GM13976 (cell line): ENCODE measurements around the gene TSEN15.
"Not testable (repeated sequence)": the region's sequence is repeated elsewhere in the genome, so short reads cannot be mapped to it uniquely, and the experiment has no call there.

Experiments
- DNase-seq: peaks from one replicate; pipeline ENCODE4 v3.0.0; 2012; ENCODE audit warnings: low spot score
- in situ Hi-C: fragments of 300-500 bp; cut with MboI; formaldehyde crosslinking; loops from one replicate; pipeline ENCODE4 v1.12.0; 2022; ENCODE audit warnings: low sequenced_read_pairs, mixed read lengths, inconsistent platforms; ENCODE audit not compliant: unreplicated experiment
- TF ChIP-seq, protein P1 (sequence below): IDR thresholded peaks from 2 replicates; pipeline ENCODE4 v1.5.1; 2012; ENCODE audit warnings: borderline replicate concordance, mild to moderate bottlenecking; ENCODE audit not compliant: insufficient read depth; ENCODE audit errors: extremely low read depth, missing control alignments, control extremely low read depth

TSEN15 gene

GRCh38 chr1:184034761-184035379 lies 16.7 kb upstream of the TSEN15 start:
- in situ Hi-C loops: no loop called here
- no peak for DNase-seq
- TF ChIP-seq, protein P1, sequence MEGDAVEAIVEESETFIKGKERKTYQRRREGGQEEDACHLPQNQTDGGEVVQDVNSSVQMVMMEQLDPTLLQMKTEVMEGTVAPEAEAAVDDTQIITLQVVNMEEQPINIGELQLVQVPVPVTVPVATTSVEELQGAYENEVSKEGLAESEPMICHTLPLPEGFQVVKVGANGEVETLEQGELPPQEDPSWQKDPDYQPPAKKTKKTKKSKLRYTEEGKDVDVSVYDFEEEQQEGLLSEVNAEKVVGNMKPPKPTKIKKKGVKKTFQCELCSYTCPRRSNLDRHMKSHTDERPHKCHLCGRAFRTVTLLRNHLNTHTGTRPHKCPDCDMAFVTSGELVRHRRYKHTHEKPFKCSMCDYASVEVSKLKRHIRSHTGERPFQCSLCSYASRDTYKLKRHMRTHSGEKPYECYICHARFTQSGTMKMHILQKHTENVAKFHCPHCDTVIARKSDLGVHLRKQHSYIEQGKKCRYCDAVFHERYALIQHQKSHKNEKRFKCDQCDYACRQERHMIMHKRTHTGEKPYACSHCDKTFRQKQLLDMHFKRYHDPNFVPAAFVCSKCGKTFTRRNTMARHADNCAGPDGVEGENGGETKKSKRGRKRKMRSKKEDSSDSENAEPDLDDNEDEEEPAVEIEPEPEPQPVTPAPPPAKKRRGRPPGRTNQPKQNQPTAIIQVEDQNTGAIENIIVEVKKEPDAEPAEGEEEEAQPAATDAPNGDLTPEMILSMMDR: no peak

DNA sequence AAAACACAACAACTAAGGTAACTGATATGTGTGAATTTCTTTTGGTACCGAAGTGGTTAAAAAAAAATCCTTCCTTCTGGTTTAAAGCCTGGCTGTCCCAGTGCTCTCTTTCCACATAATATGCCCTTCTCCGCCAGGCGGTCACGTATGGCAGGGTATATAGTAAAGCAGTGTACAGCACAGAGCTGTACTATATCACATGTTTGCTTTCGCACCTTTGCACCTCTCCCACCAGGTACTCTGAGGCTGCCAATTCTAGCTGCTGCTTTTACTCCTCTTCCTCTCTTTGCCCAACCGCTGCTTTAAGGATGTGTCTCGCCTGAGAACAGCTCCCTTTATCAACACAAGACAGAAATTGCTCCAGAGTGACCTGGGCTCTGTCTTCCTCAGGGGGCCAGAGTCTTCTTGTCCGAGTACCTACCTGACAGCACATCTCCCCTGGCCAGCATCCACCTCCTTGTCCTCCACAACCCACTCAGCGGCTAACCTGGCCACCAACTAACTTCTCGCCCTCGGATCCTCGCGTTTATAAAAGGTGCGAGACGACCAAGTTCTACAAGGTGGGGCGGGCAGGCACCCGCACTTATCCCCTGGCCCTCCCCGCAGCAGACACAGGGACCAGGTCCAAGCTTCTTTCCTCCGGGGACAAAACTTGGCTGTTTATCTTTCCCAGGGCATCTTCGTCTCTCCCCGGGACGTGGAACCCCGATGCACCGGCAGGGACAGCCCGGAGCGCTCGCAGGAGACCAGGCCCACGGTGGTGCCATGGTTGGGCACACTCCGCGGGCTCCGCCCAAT lies 15.6 kb upstream of the TSEN15 start:
- TF ChIP-seq, protein P1: no peak
- DNase-seq: no peak
- in situ Hi-C loops: no loop called here

- in situ Hi-C loops: no loop called here
- DNase-seq: peak; percentile 47
- TF ChIP-seq, protein P1: no peak
Observed at GRCh38 chr1:184036517-184036949, 15.0 kb upstream of the TSEN15 start.

GRCh38 chr1:184037849-184038591 lies 13.5 kb upstream of the TSEN15 start:
- TF ChIP-seq, protein P1: no peak
- in situ Hi-C loops: no loop called here
- peak; percentile 16 for DNase-seq

DNA sequence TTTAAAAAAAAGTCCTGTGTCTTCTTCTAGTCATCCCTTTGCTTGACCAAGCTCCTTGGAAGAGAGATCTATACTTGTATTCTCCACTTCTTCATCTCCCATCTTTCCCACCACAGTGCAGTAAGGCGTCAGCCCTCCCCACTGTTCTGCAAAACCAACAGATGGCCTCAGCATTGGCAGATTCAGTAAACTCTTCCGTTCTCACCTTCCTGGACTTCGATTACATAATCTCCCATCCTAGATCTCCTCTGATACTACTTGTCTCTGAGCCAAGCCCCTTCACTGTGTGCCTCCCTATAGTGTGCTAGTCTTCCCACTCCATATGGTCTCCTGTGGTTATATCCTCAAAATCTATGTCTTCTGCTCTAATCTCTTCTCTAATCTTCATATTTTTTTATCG lies 12.4 kb upstream of the TSEN15 start:
- in situ Hi-C loops: no loop called here
- TF ChIP-seq, protein P1: no peak
- DNase-seq: no peak

DNA sequence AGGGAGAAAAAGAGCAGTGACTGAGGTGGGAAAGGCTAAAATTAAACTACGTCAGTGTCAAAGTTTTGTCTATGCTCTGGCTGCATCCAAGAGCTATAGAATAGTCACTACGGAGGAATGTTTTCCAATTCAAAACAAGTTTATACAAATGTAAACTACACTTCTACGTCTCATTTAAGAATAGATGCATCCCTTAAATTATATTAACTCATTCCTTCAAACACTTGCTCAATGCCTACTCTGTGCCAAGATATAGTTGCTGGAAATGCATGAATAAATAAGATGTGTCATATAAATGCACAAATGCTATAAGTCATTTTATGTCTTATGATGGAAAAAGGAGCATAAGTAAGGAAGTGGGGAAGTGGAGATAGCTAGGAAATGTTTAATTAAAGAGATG lies 9.8 kb upstream of the TSEN15 start:
- DNase-seq: no peak
- TF ChIP-seq, protein P1: no peak
- in situ Hi-C loops: no loop called here

GRCh38 chr1:184043315-184043714 lies 8.2 kb upstream of the TSEN15 start:
- DNase-seq, in situ Hi-C loops: not testable (repeated sequence)
